SK-N-MC (cell line): Measurements from ENCODE around the gene PHKA1.
"Not testable (repeated sequence)": the region's sequence is repeated elsewhere in the genome, so short reads cannot be mapped to it uniquely, and the experiment has no call there.

Experiments used
- EZH2 ChIP-seq: fragments of 200-600 bp; sonication (generic); IDR thresholded peaks from one replicate; pipeline ENCODE4 v1.6.1; 2017; ENCODE audit warnings: antibody characterized with exemption
- POLR2AphosphoS5 ChIP-seq: IDR thresholded peaks from 2 replicates; pipeline ENCODE4 v1.6.1; 2012; ENCODE audit warnings: mild to moderate bottlenecking, low read depth, low read length, borderline replicate concordance

GRCh38 chrX:72669508-72669907 lies 44.6 kb downstream of the PHKA1 start:
- not testable (repeated sequence) for TF ChIP-seq POLR2AphosphoS5, EZH2
